OCI-LY7 (cell line): Measurements from ENCODE around the gene DDN.

Source experiments
- EZH2phosphoT487 ChIP-seq: fragments of 200-600 bp; sonication (generic); IDR thresholded peaks from 2 replicates; pipeline ENCODE4 v1.6.1; 2018; ENCODE audit warnings: low read depth, borderline replicate concordance, mild to moderate bottlenecking, mixed run types, antibody characterized with exemption, low read length, moderate library complexity, mixed read lengths
- TF ChIP-seq, protein P1 (sequence below): fragments of 200-600 bp; sonication (generic); conservative IDR thresholded peaks from 2 replicates; pipeline ENCODE4 v1.5.1; 2014; ENCODE audit warnings: mild to moderate bottlenecking, antibody characterized with exemption, low read length, moderate library complexity, mixed read lengths

DNA sequence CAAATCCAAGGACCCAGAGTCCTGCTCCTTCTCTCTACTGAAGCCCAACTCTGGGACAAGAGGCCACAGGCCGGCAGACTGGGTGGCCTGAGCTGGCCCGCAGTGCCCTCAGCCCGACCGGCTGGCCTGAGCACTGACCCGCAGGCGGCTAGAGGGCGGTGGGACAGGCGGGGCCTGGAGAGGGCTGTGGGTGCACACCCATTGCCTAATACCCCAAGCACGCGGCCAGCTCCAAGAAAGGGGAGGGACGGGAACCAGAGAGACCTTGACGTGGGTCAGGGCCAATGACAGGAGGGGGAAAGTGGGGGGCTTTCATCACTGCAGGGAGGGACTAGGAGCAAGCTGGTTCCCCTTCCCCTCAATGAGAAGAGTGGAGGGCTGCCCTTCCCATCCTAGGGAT is 25.6 kb downstream of the DDN start:
- TF ChIP-seq, protein P1, sequence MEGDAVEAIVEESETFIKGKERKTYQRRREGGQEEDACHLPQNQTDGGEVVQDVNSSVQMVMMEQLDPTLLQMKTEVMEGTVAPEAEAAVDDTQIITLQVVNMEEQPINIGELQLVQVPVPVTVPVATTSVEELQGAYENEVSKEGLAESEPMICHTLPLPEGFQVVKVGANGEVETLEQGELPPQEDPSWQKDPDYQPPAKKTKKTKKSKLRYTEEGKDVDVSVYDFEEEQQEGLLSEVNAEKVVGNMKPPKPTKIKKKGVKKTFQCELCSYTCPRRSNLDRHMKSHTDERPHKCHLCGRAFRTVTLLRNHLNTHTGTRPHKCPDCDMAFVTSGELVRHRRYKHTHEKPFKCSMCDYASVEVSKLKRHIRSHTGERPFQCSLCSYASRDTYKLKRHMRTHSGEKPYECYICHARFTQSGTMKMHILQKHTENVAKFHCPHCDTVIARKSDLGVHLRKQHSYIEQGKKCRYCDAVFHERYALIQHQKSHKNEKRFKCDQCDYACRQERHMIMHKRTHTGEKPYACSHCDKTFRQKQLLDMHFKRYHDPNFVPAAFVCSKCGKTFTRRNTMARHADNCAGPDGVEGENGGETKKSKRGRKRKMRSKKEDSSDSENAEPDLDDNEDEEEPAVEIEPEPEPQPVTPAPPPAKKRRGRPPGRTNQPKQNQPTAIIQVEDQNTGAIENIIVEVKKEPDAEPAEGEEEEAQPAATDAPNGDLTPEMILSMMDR = no peak
- no peak for TF ChIP-seq EZH2phosphoT487
